Lung microvascular endothelial cell (primary cell): ENCODE measurements around the gene HEPN1. TPM values are rescaled to one million over a fixed set of nuclear protein-coding genes. Genes with fewer than 3 reads are reported as not detected.
"Not testable (repeated sequence)": the region's sequence is repeated elsewhere in the genome, so short reads cannot be mapped to it uniquely, and the experiment has no call there.

Experiments
- DNase-seq, 2 donors: peaks; one replicate each; pipeline versions ENCODE4 v3.0.0 to v3.0.0-alpha.2; 2010; ENCODE audit warnings: low read depth in 2 of 2
- total RNA-seq: library from RNA; depleted of rRNA; stranded (reverse); fragments of >200 nt; gene quantifications from 2 replicates; pipeline ENCODE4 v1.2.1, GENCODE V29; 2014

Gene HEPN1
- total RNA-seq, 1 donor from 2014 or later: 0.20 TPM

DNA sequence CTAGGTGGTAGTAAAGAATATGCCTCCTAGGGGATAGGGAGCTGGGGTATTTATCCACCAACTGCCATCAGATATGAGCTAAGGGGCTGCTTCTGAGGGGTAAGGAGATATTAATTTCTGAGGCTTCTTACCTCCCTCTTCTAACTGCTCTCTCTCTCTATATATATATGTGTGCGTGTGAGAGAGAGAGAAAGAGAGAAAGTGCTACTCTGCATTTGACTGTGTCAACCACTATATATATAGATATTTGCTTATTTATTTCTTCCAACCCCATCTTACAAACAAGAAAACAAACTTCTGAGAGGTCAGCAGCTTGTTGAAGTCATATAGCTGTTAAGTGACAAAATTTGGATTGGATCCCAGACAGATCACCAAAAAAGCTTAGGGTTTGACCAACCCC lies 22.7 kb downstream of the HEPN1 start:
- DNase-seq: no peak

DNA sequence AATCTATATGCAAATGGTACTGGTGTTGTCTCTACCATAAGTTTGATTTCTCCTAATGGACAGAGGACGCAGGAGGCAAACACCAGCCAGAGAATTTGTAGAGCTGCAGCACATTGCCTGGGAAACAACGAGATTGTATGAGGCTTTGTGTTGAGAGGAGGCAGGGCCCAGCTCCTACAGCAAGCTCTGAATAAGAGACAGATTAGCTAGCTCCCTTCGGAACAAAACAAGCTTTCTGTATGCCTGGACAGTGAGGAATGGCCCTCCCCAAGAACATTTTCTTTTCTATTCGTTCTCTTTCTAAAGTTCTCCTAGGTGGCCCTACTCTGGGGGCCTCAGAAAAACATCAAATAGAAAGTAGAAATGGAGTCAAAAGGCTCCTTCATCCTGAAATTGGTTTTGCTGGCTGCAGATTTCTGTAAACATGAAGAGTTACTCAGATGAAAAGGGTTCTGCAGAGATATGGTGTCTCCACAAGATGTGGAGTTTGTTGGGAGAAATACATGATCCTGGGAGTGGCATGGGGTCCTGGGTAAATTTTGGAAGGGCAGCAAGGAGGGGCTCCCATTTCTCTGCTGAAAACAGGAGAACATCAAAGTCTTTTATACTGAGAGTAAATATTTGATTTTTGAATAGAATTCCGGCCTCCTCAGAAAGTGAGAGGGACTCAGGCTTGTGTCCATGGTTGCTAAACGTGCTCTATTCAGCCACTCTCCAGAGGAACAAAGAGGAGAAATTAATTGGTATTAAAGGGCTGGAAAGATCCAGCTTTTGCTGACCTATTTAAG lies 23.6 kb downstream of the HEPN1 start:
- no peak for DNase-seq

DNA sequence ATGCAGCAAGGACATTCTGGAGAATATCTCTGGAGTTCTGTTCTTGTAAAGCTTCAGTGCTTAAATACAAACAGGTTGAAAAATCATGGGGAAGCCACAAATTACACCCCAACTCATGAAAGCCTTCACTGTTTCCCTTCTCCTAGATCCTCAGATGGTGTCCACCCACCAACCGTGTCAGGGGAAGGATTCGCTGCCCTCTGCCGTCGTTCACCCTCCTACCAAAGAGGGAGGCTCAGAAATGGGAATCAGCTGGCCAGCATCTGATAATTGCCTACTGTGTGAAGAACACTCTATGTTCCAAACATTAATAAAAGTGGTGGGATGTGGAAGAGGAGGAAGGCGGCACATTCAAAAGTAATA lies 24.2 kb downstream of the HEPN1 start:
- peak; percentile 27 to 31 for DNase-seq

DNA sequence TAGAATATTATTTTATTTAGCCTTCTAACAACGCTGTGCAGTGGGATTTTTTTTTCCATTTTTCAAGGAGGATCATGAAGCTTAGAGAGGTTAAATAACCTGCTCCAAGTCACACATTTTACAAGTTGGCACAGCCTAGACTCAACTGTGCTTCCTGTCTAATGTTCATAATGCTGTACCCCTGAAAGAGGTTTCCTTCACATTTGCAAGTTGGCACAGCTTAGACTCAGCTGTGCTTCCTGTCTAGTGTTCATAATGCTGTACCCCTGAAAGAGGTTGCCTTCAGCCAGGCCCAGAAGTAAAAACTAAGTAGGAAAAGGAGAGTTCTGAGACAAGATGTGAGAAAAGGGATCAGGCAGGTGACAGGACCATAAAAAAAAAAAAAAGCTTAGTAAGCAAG lies 24.7 kb downstream of the HEPN1 start:
- DNase-seq: no peak

DNA sequence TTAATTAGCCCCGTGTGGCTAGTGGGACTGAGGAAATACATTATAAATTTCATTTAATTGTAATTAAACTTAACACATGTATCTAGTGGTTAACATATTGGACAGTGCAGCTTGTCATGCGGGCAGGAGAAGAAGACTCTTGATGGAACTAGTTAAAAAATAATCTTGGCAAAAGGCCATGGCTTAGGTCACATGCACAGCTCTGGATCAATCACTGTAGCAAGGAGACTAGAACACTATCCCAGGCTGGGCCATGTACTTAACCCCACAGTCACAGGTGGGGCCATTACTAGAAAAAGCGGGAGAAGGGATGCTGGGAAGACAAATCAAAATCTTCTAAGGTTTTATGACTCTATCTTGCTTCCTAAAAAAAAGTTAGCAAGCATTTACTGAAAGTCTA lies 25.5 kb downstream of the HEPN1 start:
- no peak for DNase-seq

DNA sequence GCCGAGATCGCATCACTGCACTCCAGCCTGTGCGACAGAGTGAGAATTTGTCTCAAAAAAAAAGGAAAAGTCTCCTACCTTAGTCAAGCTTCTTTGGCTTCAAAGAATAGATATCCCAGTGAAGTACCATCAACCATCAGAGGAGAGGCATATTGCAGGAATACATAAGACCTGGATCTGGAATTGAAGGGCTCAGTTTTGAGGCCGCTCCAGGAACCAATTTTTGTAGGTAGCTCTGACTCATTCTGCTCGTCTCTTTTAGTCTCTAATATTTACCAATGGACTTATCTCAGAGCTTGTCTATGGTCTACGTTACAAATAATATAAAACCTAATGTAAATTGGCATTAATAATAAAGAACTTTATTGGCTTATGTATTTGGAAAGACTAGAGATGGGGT lies 26.8 kb downstream of the HEPN1 start:
- DNase-seq: no peak

DNA sequence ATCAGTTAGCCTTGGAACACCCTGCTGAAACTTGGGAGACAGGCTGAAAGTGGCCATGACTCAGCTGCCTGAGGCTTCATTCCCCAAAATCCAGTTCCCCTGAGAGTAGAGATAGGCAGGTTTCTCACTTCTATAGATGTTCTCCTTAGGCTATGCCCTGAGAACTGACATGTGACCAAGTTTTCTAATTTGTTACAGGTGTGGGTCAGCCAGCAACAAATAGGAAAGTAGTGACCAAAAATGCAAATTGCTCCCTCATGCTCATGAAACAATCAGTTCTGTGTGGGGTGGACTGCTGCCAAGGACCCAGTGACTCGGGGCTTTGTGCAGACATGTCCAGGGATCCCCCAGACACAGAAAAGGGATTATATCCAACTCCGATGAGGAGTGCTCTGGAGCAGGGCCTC lies 27.7 kb downstream of the HEPN1 start:
- no peak for DNase-seq

DNA sequence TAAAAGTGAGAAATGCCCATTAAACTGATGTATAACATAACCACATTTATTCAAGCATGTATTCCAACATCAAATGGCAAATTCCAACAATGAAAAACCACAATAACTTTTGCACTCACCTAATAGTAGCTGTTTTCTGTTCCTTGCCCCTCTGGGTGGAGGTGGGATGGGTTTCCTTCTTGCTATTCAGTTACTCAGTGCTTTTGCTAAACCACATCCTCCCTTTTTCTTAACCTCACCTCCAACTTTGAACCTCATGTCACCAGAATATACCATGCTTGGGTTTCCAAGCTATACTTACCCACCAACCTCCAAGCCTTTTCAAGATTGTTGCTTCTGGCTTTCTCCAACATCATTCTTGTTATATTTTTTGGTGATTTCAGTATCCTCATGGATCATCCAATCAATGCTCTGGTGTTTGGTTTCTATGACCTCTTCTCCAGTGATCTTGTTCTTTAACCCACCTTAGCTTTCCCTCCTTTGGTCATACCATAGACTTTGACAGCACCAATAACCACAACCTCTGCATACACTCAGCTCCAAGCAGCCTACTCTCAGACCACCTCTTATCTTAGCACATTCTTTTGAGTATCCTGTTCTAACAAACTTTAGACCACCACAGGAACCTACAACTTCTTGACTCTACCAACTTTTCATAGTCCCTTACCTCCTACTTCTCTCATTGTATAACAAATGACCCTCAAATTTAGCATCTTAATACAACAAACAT lies 31.7 kb downstream of the HEPN1 start:
- no peak for DNase-seq

DNA sequence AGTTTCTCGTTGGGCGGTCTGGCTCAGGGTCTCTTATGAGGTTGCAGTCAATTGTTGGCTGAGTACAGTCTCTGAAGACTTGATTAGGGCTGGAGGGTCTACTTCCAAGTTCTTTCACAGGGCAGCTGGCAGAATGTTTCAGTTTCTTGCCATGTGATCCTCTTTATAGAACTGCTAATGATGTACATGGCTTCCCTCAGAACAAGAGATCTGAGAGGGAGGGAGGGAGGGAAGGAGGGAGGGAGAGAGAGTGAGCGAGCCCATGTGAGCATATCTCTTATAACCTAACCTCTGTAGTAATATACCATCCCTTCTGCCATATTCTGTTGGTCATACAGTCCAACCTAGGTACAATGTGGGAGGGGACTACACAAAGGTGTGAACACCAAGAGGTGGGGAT lies 32.3 kb downstream of the HEPN1 start:
- no peak for DNase-seq

DNA sequence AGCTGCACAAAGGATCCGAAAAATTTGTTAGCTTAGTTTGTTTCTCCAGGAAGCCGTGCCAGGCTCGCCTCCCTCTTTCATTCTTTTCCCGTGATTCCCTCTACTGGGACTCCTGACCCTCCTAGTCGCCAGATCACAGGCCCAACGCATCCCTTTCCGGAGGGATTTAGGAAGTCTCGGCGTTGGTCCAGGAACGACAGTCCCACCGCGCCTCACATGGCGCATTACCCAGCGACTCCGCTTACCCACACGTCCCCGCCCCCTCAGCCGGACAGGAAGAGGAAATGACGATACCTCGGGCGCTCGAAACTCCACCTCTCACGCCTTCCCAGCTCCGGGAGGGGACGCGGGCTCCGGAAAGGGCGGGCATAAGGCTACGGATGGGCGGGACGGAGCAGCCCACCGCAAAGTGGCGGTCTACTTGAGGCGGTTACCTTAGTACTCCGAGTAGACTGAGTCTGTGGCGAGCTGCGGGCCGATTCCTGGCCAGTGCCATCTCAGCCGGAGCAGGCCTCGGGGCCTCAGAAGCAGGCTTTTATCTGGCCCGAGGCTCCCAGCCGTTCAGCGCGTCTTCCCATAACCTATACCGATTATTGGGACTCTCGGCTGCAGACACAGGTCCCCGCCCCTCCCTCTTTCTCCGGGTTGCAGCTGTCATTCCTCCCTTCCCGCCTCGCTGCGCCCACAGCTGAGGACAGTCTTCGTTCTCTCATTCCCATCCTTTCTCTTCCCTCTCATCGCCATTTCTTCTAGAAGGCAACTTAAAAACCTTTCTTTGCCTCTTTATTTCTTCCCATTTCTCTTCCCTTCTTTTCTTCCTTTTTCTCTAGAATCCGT lies 34.9 kb downstream of the HEPN1 start, which contains the start of gene CCDC15:
CCDC15 (plus strand) TSS at position 450 of the 837 bp plus-strand sequence. CDS start 531 bp downstream, outside the sequence.
- DNase-seq: peak; percentile 98 to 99

DNA sequence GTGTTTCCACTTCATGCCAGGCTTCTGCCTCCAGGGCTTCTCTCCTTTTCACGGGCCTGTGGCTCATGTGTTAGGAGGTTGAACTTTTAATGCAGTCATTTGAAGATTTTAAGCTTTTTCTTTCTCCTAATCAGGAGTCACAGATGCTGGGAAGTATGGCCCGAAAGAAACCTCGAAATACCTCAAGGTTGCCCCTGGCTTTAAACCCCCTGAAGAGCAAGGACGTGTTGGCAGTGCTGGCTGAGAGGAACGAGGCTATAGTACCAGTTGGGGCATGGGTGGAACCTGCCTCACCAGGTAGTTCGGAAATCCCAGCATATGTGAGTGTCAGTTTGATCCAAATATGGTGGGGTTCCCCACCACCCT lies 35.5 kb downstream of the HEPN1 start:
- DNase-seq: no peak

DNA sequence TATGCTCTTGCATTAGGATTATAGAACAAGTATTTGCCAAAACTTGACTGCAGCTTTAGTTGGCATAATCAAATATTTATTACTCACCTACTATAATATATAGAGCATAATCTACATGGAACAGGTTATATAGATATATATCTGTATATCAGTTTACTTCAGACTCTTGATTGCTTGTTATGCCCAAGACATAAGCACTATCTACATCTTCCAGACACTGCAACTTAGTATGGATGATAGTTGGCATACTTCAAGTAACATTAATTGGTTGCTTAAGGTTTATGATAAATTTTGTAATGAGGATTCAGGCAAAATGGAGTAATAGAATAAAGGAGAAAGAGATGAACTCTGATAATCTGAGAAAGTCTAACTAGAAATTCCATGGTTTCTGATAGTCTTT lies 36.0 kb downstream of the HEPN1 start:
- DNase-seq: no peak

DNA sequence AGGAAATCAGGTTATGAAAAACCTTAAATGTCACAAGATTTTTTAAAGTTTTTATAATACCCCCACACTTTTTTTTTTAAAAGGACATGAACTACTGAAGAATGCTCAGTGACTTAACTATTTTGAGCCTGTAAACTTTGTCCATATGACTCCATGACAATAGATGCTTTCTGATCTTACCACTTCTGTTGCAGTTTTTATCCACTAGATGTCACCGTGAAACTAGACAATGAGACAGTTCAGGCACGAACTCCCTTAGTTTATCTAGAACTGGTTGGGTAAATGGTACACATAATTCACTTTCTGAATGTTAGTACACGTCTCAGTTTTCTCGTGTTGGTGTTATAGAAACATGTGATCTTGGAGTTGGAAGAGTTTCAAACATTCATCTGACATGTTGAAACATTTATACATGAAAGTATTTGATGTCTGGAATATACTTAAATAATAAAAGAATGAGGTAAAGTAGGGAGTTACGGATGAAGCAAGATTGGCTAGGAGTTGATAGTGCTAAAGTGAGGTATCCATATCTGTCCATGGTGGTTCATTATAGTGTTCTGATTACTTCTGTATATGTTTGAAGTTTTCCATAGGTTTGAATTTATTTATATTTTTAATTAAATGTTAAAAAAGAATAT lies 43.0 kb downstream of the HEPN1 start:
- DNase-seq: peak; percentile 83 to 89

DNA sequence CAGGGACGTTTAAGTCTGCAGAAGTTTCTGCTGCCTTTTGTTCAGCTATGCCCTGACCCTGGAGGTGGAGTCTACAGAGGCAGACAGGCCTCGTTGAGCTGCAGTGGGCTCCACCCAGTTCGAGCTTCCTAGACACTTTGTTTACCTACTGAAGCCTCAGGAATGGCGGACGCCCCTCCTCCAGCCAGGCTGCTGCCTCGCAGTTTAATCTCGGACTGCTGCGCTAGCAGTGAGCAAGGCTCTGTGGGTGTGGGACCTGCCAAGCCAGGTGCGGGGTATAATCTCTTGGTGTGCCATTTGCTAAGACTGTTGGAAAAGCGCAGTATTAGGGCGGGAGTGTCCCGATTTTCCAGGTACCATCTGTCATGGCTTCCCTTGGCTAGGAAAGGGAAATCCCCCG lies 49.1 kb downstream of the HEPN1 start:
- DNase-seq: not testable (repeated sequence)

Other genes starting within 250 kb of the HEPN1 start
- 6.8 and 7.5 TPM in 2 replicates for gene SIAE, start 245.5 kb upstream of the HEPN1 start, total RNA-seq
- gene SPA17, start 245.3 kb upstream of the HEPN1 start, total RNA-seq: 3.6 and 5.0 TPM in 2 replicates
- gene NRGN, start 179.3 kb upstream of the HEPN1 start, total RNA-seq: 0.20 and 0.65 TPM in 2 replicates
- under 0.01 TPM in 1 of 2 replicates, not detected in the other for gene VSIG2, start 167.0 kb upstream of the HEPN1 start, total RNA-seq
- 8.9 and 35.1 TPM in 2 replicates for gene ESAM, start 157.0 kb upstream of the HEPN1 start, total RNA-seq
- 3.9 and 5.6 TPM in 2 replicates for gene MSANTD2, start 118.8 kb upstream of the HEPN1 start, total RNA-seq
- 5.7 and 14.7 TPM in 2 replicates for gene ROBO3, start 53.8 kb upstream of the HEPN1 start, total RNA-seq
- 272 and 369 TPM in 2 replicates for gene ROBO4, start 21.4 kb upstream of the HEPN1 start, total RNA-seq
- gene HEPACAM, start 16.8 kb downstream of the HEPN1 start, total RNA-seq: under 0.01 TPM in 2 replicates
- gene CCDC15, start 35.0 kb downstream of the HEPN1 start, total RNA-seq: 1.5 and 1.6 TPM in 2 replicates
- 0.20 and 0.87 TPM in 2 replicates for gene SLC37A2, start 144.1 kb downstream of the HEPN1 start, total RNA-seq
- gene TMEM218, start 192.4 kb downstream of the HEPN1 start, total RNA-seq: 14.4 and 17.9 TPM in 2 replicates
- not detected in 2 replicates for gene PKNOX2, start 245.5 kb downstream of the HEPN1 start, total RNA-seq